Progenitor cell of endocrine pancreas (in vitro differentiated cells): ENCODE data around the gene APBB2. TPM values are rescaled to one million over a fixed set of nuclear protein-coding genes. Genes with fewer than 3 reads are reported as not detected.

ENCODE experiments used
- DNase-seq: peaks from one replicate; pipeline ENCODE4 v3.0.0; 2021; ENCODE audit warnings: low spot score; ENCODE audit not compliant: unreplicated experiment
- H3K27ac Mint-ChIP-seq: 2 replicates; pipeline ENCODE4 v1.8.0; 2021; ENCODE audit warnings: mild to moderate bottlenecking, moderate library complexity, mixed read lengths
- H3K27me3 Mint-ChIP-seq: 2 replicates; pipeline ENCODE4 v1.8.0; 2021; ENCODE audit warnings: mixed read lengths
- H3K36me3 Mint-ChIP-seq: 2 replicates; pipeline ENCODE4 v1.8.0; 2022; ENCODE audit warnings: mixed read lengths; ENCODE audit not compliant: insufficient read depth
- H3K4me1 Mint-ChIP-seq: 2 replicates; pipeline ENCODE4 v1.8.0; 2021; ENCODE audit warnings: low read depth, mixed read lengths
- H3K4me3 Mint-ChIP-seq: 2 replicates; pipeline ENCODE4 v1.8.0; 2021; ENCODE audit warnings: low read depth, mild to moderate bottlenecking, moderate library complexity, mixed read lengths
- H3K9me3 Mint-ChIP-seq: 2 replicates; pipeline ENCODE4 v1.8.0; 2021; ENCODE audit warnings: low read depth, mixed read lengths
- CTCF ChIP-seq: fragments of 200-600 bp; sonication (generic); IDR thresholded peaks from one replicate; pipeline ENCODE4 v1.5.0; 2021; ENCODE audit warnings: antibody characterized with exemption, mild to moderate bottlenecking; ENCODE audit not compliant: unreplicated experiment
- total RNA-seq: library from RNA; stranded (reverse); gene quantifications from 2 replicates; pipeline ENCODE4 v1.2.1, GENCODE V29; 2021

The APBB2 gene
- total RNA-seq, 1 donor from 2014 or later = 61.7 TPM

DNA sequence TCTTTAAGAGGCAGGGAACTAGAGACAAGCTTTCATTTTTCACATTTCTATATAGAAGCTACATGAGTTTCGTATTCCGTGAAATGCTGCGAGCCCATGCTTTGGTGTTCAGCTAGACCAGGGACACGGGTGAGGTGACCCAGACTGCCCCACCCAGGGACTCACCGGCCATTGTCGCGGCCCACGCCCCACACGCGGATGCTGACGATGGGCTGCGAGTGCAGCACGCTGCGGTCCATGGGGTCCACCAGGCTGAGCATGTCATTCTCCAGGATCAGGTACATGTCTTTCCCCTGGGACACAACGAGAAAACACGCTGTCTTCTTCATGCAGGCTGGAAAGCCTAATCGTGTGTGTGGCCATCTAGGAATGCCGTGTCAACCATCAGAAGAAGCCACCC, 324.1 kb downstream of the APBB2 start:
- no peaks in the 10 kb centered on the region for H3K9me3 Mint-ChIP-seq
- H3K27ac Mint-ChIP-seq = no peak overlapping the region
- no peaks in the 10 kb centered on the region for H3K4me1 Mint-ChIP-seq

DNA sequence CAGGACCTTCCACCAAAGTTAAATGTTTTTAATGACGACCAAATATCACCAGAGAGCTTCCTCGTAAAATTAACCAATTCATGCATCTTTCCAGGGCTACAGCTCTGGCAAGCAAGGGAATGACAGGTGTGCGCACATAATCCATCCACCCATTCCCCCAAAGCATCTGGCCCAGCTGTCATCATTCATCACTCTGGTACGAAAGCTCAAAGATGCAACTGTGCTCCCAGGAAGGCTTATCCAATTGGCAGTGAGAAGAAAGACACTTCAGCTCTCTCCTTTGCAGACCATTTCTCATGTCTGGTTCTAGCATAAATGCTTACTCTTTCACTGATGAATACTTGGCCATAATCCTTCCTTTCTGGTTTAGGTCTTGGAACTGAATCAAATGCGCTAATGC, 325.4 kb downstream of the APBB2 start:
- no peak for DNase-seq
- no peaks in the 10 kb centered on the region for H3K9me3 Mint-ChIP-seq
- no peak for TF ChIP-seq CTCF
- H3K4me1 Mint-ChIP-seq = no peaks in the 10 kb centered on the region
- H3K27ac Mint-ChIP-seq = no peak overlapping the region
- peaks cover 10% of the 10 kb centered on the region for H3K36me3 Mint-ChIP-seq
- H3K4me3 Mint-ChIP-seq = no peak overlapping the region
- H3K27me3 Mint-ChIP-seq = no peaks in the 10 kb centered on the region

More for the DNA sequence above, 324.1 kb downstream of the APBB2 start:
- TF ChIP-seq CTCF = no peak
- no peak for DNase-seq
- Mint-ChIP-seq H3K4me3 (no peak overlapping the region), H3K36me3 (peaks cover 13% of the 10 kb centered on the region), H3K27me3 (no peaks in the 10 kb centered on the region)

GRCh38 chr4:40887764-40888131, 326.6 kb downstream of the APBB2 start:
- Mint-ChIP-seq H3K27me3 (no peaks in the 10 kb centered on the region), H3K4me3 (no peak overlapping the region), H3K9me3 (no peaks in the 10 kb centered on the region), H3K4me1 (no peaks in the 10 kb centered on the region), H3K27ac (no peak overlapping the region), H3K36me3 (peaks cover 11% of the 10 kb centered on the region)
- no peak for TF ChIP-seq CTCF
- DNase-seq = no peak

GRCh38 chr4:40886931-40887763, 327.2 kb downstream of the APBB2 start:
- H3K36me3 Mint-ChIP-seq = peaks cover 13% of the 10 kb centered on the region
- no peak overlapping the region for H3K4me3 Mint-ChIP-seq
- no peak overlapping the region for H3K27ac Mint-ChIP-seq
- no peaks in the 10 kb centered on the region for H3K27me3 Mint-ChIP-seq
- DNase-seq = no peak
- no peaks in the 10 kb centered on the region for H3K4me1 Mint-ChIP-seq
- TF ChIP-seq CTCF = no peak
- no peaks in the 10 kb centered on the region for H3K9me3 Mint-ChIP-seq

DNA sequence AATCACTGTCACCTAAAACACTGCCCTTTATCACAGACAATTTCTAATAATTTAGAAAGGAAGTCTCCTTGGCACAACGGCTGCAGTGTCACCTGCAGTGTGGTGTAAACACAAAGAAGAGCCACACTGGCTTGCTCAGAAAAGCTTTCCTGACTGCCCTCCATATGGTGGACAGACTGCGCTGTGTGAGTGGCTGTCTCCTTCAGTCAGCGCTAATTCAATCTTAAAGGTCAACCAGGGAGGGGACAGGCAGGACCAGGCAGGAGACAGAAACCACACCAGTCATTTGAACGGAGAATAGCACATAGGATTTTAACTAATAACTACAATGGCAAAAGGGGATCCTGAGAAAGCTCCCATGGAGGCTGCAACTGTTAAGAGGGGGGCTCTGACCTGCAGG, 332.5 kb downstream of the APBB2 start:
- H3K27ac Mint-ChIP-seq = no peak overlapping the region

More for the DNA sequence above, 332.5 kb downstream of the APBB2 start:
- H3K4me3 Mint-ChIP-seq = no peak overlapping the region
- H3K36me3 Mint-ChIP-seq = peaks cover 13% of the 10 kb centered on the region
- H3K4me1 Mint-ChIP-seq = peaks cover 10% of the 10 kb centered on the region
- DNase-seq = no peak
- H3K9me3 Mint-ChIP-seq = no peaks in the 10 kb centered on the region
- TF ChIP-seq CTCF = no peak
- H3K27me3 Mint-ChIP-seq = no peaks in the 10 kb centered on the region
